A673 (cell line): Measurements from ENCODE around the gene KIF23.

Experiments
- CTCF ChIP-seq: fragments of 300-800, 200-600 bp; sonication (generic); conservative IDR thresholded peaks from 2 replicates; pipeline ENCODE4 v1.5.1; 2017; ENCODE audit warnings: low read depth, mild to moderate bottlenecking, antibody characterized with exemption, low read length, moderate library complexity, mixed read lengths
- EZH2 ChIP-seq: fragments of 200-600 bp; sonication (generic); IDR thresholded peaks from 2 replicates; pipeline ENCODE4 v1.6.1; 2017; ENCODE audit warnings: borderline replicate concordance, low read depth, mild to moderate bottlenecking, mixed read lengths, antibody characterized with exemption, low read length; ENCODE audit not compliant: poor library complexity, severe bottlenecking

DNA sequence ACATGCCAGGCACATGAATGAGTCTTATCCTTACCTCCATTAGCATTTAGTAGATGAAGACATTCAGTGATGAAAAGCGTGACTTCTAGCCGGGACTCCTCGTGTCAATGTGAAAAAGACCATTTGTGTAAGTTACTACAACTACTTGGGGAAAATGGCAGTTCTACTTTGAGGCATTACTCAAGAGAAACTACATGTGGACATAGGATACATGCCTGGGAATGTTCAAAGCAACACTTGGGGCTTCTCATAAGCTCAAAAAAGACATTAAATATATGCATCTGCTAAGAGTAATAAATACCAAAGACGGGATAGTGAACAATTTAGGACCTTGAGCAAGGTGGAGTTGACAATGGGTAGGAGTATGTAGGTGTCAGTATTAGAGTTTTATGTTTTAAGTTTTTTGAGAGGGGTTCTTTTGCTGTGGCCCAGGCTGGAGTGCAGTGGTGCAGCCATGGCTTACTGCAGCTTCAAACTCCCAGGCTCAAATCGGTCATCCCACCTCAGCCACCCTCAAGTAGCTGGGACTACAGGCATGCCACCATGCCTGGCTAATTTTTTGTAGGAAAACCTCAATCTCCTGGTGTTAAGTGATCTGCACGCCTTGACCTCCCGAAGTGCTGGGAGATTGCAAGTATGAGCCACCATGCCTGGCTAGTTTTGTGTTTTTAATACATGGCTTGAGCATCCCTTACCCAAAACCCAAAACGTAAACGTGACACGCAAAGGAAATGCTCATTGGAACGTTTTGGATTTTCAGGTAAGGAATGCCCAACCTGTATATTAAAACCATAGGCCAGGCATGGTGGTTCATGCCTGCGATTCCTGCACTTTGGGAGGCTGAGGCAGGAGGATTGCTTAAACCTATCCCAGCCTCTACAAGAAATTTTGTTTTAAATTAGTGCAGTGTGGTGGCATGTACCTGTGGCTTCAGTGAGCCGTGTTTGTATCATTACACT is 42.3 kb downstream of the KIF23 start:
- TF ChIP-seq CTCF (no peak), EZH2 (no peak)
